ENCODE measurements around the gene CCDC102A. TPM values are rescaled to one million over a fixed set of nuclear protein-coding genes. Genes with fewer than 3 reads are reported as not detected.

The CCDC102A gene
- total and polyA plus RNA-seq, 2 donors (not counting 3 experiments of a cell fraction or from before 2014, with no cell fraction given): 7.8 to 12.2 TPM

- H3K4me1 ChIP-seq (ENCODE audit: control insufficient read depth, extremely low read depth, insufficient read depth, low read length): no peaks in the 10 kb centered on the region
- H3K9me1 ChIP-seq (replicated peaks; ENCODE audit: control insufficient read depth, extremely low read depth, insufficient read depth, low read length): no peaks in the 10 kb centered on the region
- CTCF ChIA-PET: interaction anchor here (1.0 to 1.9 kb wide), 2 partner anchors 16 to 17 kb away, joined by 3 to 5 read pairs; partner anchors contain the start of gene DOK4
- H3K9ac ChIP-seq (replicated peaks; ENCODE audit: extremely low read depth, insufficient read depth, low read length): no peak overlapping the region
- intact Hi-C loops (cut with micrococcal nuclease): no loop called here
- H3K9me3 ChIP-seq (replicated peaks; ENCODE audit: control insufficient read depth, insufficient read depth, low read length): no peaks in the 10 kb centered on the region
- POLR2A ChIA-PET: no interaction called here
- FAIRE-seq: no peak
- H4K20me1 ChIP-seq (replicated peaks; ENCODE audit: control insufficient read depth, extremely low read depth, insufficient read depth, low read length): no peaks in the 10 kb centered on the region
- H3K4me3 ChIP-seq (replicated peaks in 1 of 3; ENCODE audit: insufficient read depth in 1 of 3, low read depth in 1 of 3, low read length in 3 of 3): no peak overlapping the region
- H3K79me2 ChIP-seq (ENCODE audit: control insufficient read depth, insufficient read depth, low read length): no peaks in the 10 kb centered on the region
- peaks cover 0 to 5% of the 10 kb centered on the region in 2 experiments for H3K27me3 ChIP-seq (ENCODE audit: control insufficient read depth in 2 of 2, insufficient read depth in 2 of 2, low read length in 2 of 2)
- H3K4me2 ChIP-seq (ENCODE audit: insufficient read depth, low read length): no peak overlapping the region
- H2AFZ ChIP-seq (ENCODE audit: low read depth, low read length): no peak overlapping the region
- TF ChIP-seq MYC (IDR thresholded peaks at IDR 0.05; ENCODE audit: low read depth, low read length): no peak
- TF ChIP-seq POLR2AphosphoS5 (IDR thresholded peaks at IDR 0.05; ENCODE audit: insufficient read depth, low read depth, low read length): no peak
- no peak for TF ChIP-seq CTCF (IDR thresholded peaks at IDR 0.05; ENCODE audit: extremely low read depth in 1 of 2, insufficient read depth in 1 of 2, low read depth in 1 of 2, low read length in 2 of 2)
- TF ChIP-seq EZH2 (IDR thresholded peaks at IDR 0.05; ENCODE audit: borderline replicate concordance, low read depth, low read length, severe bottlenecking): no peak
- TF ChIP-seq JUN (IDR thresholded peaks at IDR 0.05; ENCODE audit: borderline replicate concordance, insufficient read depth, insufficient read length, low read depth): no peak
- TF ChIP-seq POLR2A (IDR thresholded peaks at IDR 0.05; ENCODE audit: low read depth, low read length): no peak
- no peak for TF ChIP-seq MAX (IDR thresholded peaks at IDR 0.05; ENCODE audit: insufficient read depth, insufficient read length)
- TF ChIP-seq FOS (IDR thresholded peaks at IDR 0.05; ENCODE audit: borderline replicate concordance, insufficient read depth, low read length): no peak
- TF ChIP-seq GATA2 (IDR thresholded peaks at IDR 0.05; ENCODE audit: insufficient read depth, insufficient read length, low read depth, low read length): no peak
- no TSS peak for BruUV-seq (replicated peaks)
- dilution Hi-C loops (cut with MboI; ENCODE audit: extremely low pct_ligation_motif_present, low sequenced_read_pairs): no loop called here
- no peaks in the 10 kb centered on the region for H3K36me3 ChIP-seq (ENCODE audit: control insufficient read depth in 2 of 2, extremely low read depth in 1 of 2, insufficient read depth in 2 of 2, low read length in 2 of 2)
- DNase-seq (ENCODE audit: low read depth, low spot score): no peak
- H3K27ac ChIP-seq (ENCODE audit: insufficient read depth, low read depth, low read length): no peak overlapping the region
These were observed 34.2 kb downstream of the CCDC102A start for GRCh38 chr16:57502048-57502775.

Measured in endothelial cell of umbilical vein (primary cell).